ENCODE measurements around the gene RAPGEF2.

- no peak for TF ChIP-seq CTCF (IDR thresholded peaks at IDR 0.05)
- no peak for TF ChIP-seq POLR2AphosphoS5 (IDR thresholded peaks at IDR 0.05; ENCODE audit: insufficient read depth in 1 of 2, low read depth in 1 of 2)
Measured at GRCh38 chr4:159065513-159066240, 37.2 kb upstream of the RAPGEF2 start.
